HG02678 (cell line): ENCODE data around the gene OLAH.

ENCODE experiments used
- ATAC-seq: cut with Tn5 transposase; IDR thresholded peaks from one replicate; pipeline ENCODE4 v1.9.1; 2021; ENCODE audit warnings: mild to moderate bottlenecking, moderate library complexity; ENCODE audit not compliant: unreplicated experiment

The OLAH gene

GRCh38 chr10:15122477-15123030 lies 78.8 kb downstream of the OLAH start:
- ATAC-seq = peak; percentile 94
